ENCODE measurements around the gene NR2F2.

- TF ChIP-seq CTCF (IDR thresholded peaks at IDR 0.05) (no peak), POLR2AphosphoS5 (IDR thresholded peaks at IDR 0.05) (peak in 1 of 4 donors; percentile 7), EP300 (IDR thresholded peaks at IDR 0.05) (no peak), POLR2A (IDR thresholded peaks at IDR 0.05) (no peak)
Measured at GRCh38 chr15:96335411-96336024, 5.0 kb downstream of the NR2F2 start.
